Heart left ventricle (tissue), 13 donors: ENCODE results near the gene ACAD10.

Experiments
- CTCF ChIP-seq, 12 donors: fragments of 200-600 bp; sonication (generic) in 4 of 12; IDR thresholded peaks; one replicate each; pipeline versions ENCODE4 v1.5.0 to v1.8.0; 2018 to 2022; ENCODE audit warnings: antibody characterized with exemption in 12 of 12, mild to moderate bottlenecking in 5 of 12
- POLR2A ChIP-seq, 2 donors: fragments of 450-650 bp; IDR thresholded peaks; one replicate each; pipeline ENCODE4 v1.6.1; 2017; ENCODE audit warnings: antibody characterized with exemption in 2 of 2, mild to moderate bottlenecking in 2 of 2, moderate library complexity in 2 of 2
- donor health status: ischemic (EF 13 %, LVEDD 7.1; RV severe dilation, severe dysfunction).
- donor health status: DM: no; HTN: yes; CAD: no.
- donor health status: DM: no; HTN: no; CAD: no.
- donor health status: ischemic (EF 25% LVEDD 6.9; RV normal size, moderate dysfunction).
- donor health status: ischemic (EF 25% LVEDD 5.7; RV mildly dilated, moderate dysfunction).
- donor health status: ischemic (EF 35%, LVEDD 5.7; RV mildly dilated, moderate dysfunction).
- donor health status: nonischemic (EF 11% LVEDD 7.7; RV severe dilation, severe dysfunction).
- donor health status: DM: yes; HTN: yes; CAD: no.
- donor health status: PGD.
- donor health status: ischemic (EF 29% LVEDD 5.4; RV normal size, mild dysfunction).
- donor health status: nonischemic (EF 23%, LVEDD 6.1; RV moderate dilation, normal function).

GRCh38 chr12:111685322-111685810 is 487 bp upstream of the ACAD10 start:
- TF ChIP-seq POLR2A (IDR thresholded peaks at IDR 0.05) (no peak), CTCF (IDR thresholded peaks at IDR 0.05) (no peak)
